ENCODE results near the gene G3BP1.
A peak's percentile ranks its signal among the peaks of the same experiment; 100 is the strongest.
"Not testable (repeated sequence)": the region's sequence is repeated elsewhere in the genome, so short reads cannot be mapped to it uniquely, and the experiment has no call there.

G3BP1 gene

GRCh38 chr5:151771259-151772028, at the start of gene G3BP1:
G3BP1 (plus strand) TSS chr5:151771954; CDS start chr5:151786621, 14,667 bp downstream.
- H3K4me3 Mint-ChIP-seq = peak within 1 kb of the TSS; percentile 87 to 93 (median 92)
- H3K4me1 Mint-ChIP-seq = peaks cover 43% of the 10 kb centered on the region
- TF ChIP-seq CTCF (IDR thresholded peaks at IDR 0.05; ENCODE audit: unreplicated experiment in 3 of 3) = peak; percentile 50 to 75 (median 51)
- peak within 1 kb of the TSS in 2 of 3 experiments; percentile 48 to 78 for H3K27ac Mint-ChIP-seq
- H3K9me3 Mint-ChIP-seq = no peaks in the 10 kb centered on the region
- peaks cover 7% of the 10 kb centered on the region for H3K36me3 Mint-ChIP-seq (ENCODE audit: low read depth)
- H3K27me3 Mint-ChIP-seq (ENCODE audit: low read depth) = no peaks in the 10 kb centered on the region

GRCh38 chr5:151722546-151722945, 49.2 kb upstream of the G3BP1 start:
- H3K27ac Mint-ChIP-seq = peak overlapping the region in 1 of 3 experiments; percentile 90
- H3K9me3 Mint-ChIP-seq = no peaks in the 10 kb centered on the region
- H3K27me3 Mint-ChIP-seq (ENCODE audit: low read depth) = no peaks in the 10 kb centered on the region
- no peak for TF ChIP-seq CTCF (IDR thresholded peaks at IDR 0.05; ENCODE audit: unreplicated experiment in 3 of 3)
- H3K36me3 Mint-ChIP-seq (ENCODE audit: low read depth) = no peaks in the 10 kb centered on the region
- no peak overlapping the region for H3K4me3 Mint-ChIP-seq
- peaks cover 51% of the 10 kb centered on the region for H3K4me1 Mint-ChIP-seq

- peak overlapping the region in 2 of 3 experiments; percentile 65 to 69 for H3K27ac Mint-ChIP-seq
- no peak for TF ChIP-seq CTCF (IDR thresholded peaks at IDR 0.05; ENCODE audit: unreplicated experiment in 3 of 3)
- H3K9me3 Mint-ChIP-seq = peaks cover 9% of the 10 kb centered on the region
- no peak overlapping the region for H3K4me3 Mint-ChIP-seq
- no peaks in the 10 kb centered on the region for H3K27me3 Mint-ChIP-seq (ENCODE audit: low read depth)
- H3K4me1 Mint-ChIP-seq = peaks cover 37% of the 10 kb centered on the region
- peaks cover 4% of the 10 kb centered on the region for H3K36me3 Mint-ChIP-seq (ENCODE audit: low read depth)
Observed at GRCh38 chr5:151724360-151724759, 47.4 kb upstream of the G3BP1 start.

DNA sequence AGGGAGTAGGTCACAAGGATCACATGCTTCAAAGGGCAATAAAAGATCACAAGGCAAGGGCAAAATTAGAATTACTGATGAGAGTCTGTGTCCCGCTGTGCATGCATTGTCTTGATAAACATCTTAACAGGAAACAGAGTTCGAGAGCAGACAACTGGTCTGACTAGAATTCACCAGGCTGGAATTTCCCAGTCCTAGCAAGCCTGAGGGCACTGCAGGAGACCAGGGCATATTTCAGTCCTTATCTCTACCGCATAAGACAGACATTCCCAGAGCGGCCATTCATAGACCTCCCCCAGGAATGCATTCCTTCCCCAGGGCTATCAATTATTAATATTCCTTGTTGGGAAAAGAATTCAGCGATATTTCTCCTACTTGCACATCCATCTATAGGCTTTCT, 42.2 kb upstream of the G3BP1 start:
- not testable (repeated sequence) for H3K27me3 Mint-ChIP-seq (ENCODE audit: low read depth); H3K27ac Mint-ChIP-seq; H3K4me1 Mint-ChIP-seq; H3K4me3 Mint-ChIP-seq; H3K36me3 Mint-ChIP-seq (ENCODE audit: low read depth)
- peaks cover 19% of the 10 kb centered on the region for H3K9me3 Mint-ChIP-seq

DNA sequence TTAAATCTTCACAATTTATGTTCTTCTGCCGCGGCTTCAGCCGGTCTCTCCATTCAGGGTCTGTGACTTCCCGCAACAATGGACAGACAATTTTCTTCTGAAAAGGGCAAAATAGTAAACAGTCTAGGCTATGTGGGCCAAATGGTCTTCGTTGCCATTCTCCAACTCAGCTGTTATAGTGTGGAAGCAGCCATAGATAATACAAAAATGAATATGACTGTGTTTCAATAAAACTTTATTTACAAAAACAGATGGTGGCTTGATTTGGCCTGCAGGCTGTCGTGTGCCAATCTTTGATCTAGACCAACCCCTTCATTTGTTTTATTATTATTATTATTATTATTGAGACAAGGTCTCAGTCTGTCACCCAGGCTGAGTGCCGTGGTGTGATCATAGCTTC, 41.4 kb upstream of the G3BP1 start:
- peaks cover 7% of the 10 kb centered on the region for H3K36me3 Mint-ChIP-seq (ENCODE audit: low read depth)
- no peaks in the 10 kb centered on the region for H3K27me3 Mint-ChIP-seq (ENCODE audit: low read depth)
- no peak overlapping the region for H3K4me3 Mint-ChIP-seq
- peaks cover 5% of the 10 kb centered on the region for H3K4me1 Mint-ChIP-seq
- no peak overlapping the region for H3K27ac Mint-ChIP-seq
- H3K9me3 Mint-ChIP-seq = peaks cover 19% of the 10 kb centered on the region
- TF ChIP-seq CTCF (IDR thresholded peaks at IDR 0.05; ENCODE audit: unreplicated experiment in 3 of 3) = no peak

GRCh38 chr5:151733358-151734063, 38.2 kb upstream of the G3BP1 start:
- peaks cover 5% of the 10 kb centered on the region for H3K4me1 Mint-ChIP-seq
- H3K4me3 Mint-ChIP-seq = no peak overlapping the region
- H3K27me3 Mint-ChIP-seq (ENCODE audit: low read depth) = no peaks in the 10 kb centered on the region
- TF ChIP-seq CTCF (IDR thresholded peaks at IDR 0.05; ENCODE audit: unreplicated experiment in 3 of 3) = no peak
- H3K36me3 Mint-ChIP-seq (ENCODE audit: low read depth) = peaks cover 3% of the 10 kb centered on the region
- no peak overlapping the region for H3K27ac Mint-ChIP-seq
- H3K9me3 Mint-ChIP-seq = peaks cover 13% of the 10 kb centered on the region

Measured in nephron (organoid).